Neural progenitor cell (in vitro differentiated cells): Measurements from ENCODE around the gene MEIS1. TPM values are rescaled to one million over a fixed set of nuclear protein-coding genes. Genes with fewer than 3 reads are reported as not detected.
"Not testable (repeated sequence)": the region's sequence is repeated elsewhere in the genome, so short reads cannot be mapped to it uniquely, and the experiment has no call there.

Experiments
- DNase-seq: peaks from one replicate; pipeline ENCODE4 v3.0.0-alpha.2; 2016; ENCODE audit warnings: low spot score
- H2AFZ ChIP-seq: fragments of 200-600 bp; sonication (generic); replicated peaks from 2 replicates; pipeline ENCODE4 v1.6.1; 2016; ENCODE audit warnings: antibody characterized with exemption
- H3F3A ChIP-seq: fragments of 200-600 bp; sonication (generic); 2 replicates; pipeline ENCODE4 v1.6.1; 2016; ENCODE audit warnings: antibody characterized with exemption, low read depth
- H3K27ac ChIP-seq: fragments of 200-600 bp; sonication (generic); 2 replicates; pipeline ENCODE4 v1.5.1; 2016; ENCODE audit warnings: mild to moderate bottlenecking
- H3K27me3 ChIP-seq: fragments of 200-600 bp; sonication (generic); 2 replicates; pipeline ENCODE4 v1.6.1; 2016; ENCODE audit warnings: mild to moderate bottlenecking, moderate library complexity
- H3K36me3 ChIP-seq: fragments of 200-600 bp; sonication (generic); 2 replicates; pipeline ENCODE4 v1.5.1; 2016
- H3K4me1 ChIP-seq: fragments of 200-600 bp; sonication (generic); 2 replicates; pipeline ENCODE4 v1.6.1; 2016; ENCODE audit warnings: mixed run types
- H3K4me2 ChIP-seq: fragments of 200-600 bp; sonication (generic); 2 replicates; pipeline ENCODE4 v1.6.1; 2016
- H3K4me3 ChIP-seq: fragments of 200-600 bp; sonication (generic); 2 replicates; pipeline ENCODE4 v1.5.1; 2016
- H3K79me2 ChIP-seq: fragments of 200-600 bp; sonication (generic); 2 replicates; pipeline ENCODE4 v1.6.1; 2016; ENCODE audit warnings: low read depth
- H3K9ac ChIP-seq: fragments of 200-600 bp; sonication (generic); 2 replicates; pipeline ENCODE4 v1.6.1; 2016
- H3K9me3 ChIP-seq: fragments of 200-600 bp; sonication (generic); 2 replicates; pipeline ENCODE4 v1.5.1; 2016; ENCODE audit warnings: low read depth
- H4K20me1 ChIP-seq: fragments of 200-600 bp; sonication (generic); 2 replicates; pipeline ENCODE4 v1.6.1; 2016; ENCODE audit warnings: low read depth
- H3K27ac Mint-ChIP-seq: 3 replicates; pipeline ENCODE4 v1.8.0; 2021; ENCODE audit warnings: mixed read lengths
- H3K27me3 Mint-ChIP-seq: 2 replicates; pipeline ENCODE4 v1.8.0; 2022; ENCODE audit warnings: low read depth, mild to moderate bottlenecking, inconsistent platforms, moderate library complexity, mixed read lengths; ENCODE audit not compliant: insufficient read depth
- H3K36me3 Mint-ChIP-seq: 3 replicates; pipeline ENCODE4 v1.8.0; 2021; ENCODE audit warnings: mixed read lengths
- H3K4me1 Mint-ChIP-seq: 3 replicates; pipeline ENCODE4 v1.8.0; 2021; ENCODE audit warnings: mixed read lengths
- H3K4me3 Mint-ChIP-seq: 3 replicates; pipeline ENCODE4 v1.8.0; 2021; ENCODE audit warnings: mild to moderate bottlenecking, moderate library complexity, mixed read lengths
- H3K9me3 Mint-ChIP-seq: 3 replicates; pipeline ENCODE4 v1.8.0; 2020; ENCODE audit warnings: mixed read lengths
- EZH2 ChIP-seq: fragments of 200-600 bp; sonication (generic); IDR thresholded peaks from 2 replicates; pipeline ENCODE4 v1.6.1; 2017; ENCODE audit warnings: antibody characterized with exemption, mild to moderate bottlenecking, moderate library complexity
- EZH2phosphoT487 ChIP-seq: fragments of 200-600 bp; sonication (generic); IDR thresholded peaks from 2 replicates; pipeline ENCODE4 v1.6.1; 2017; ENCODE audit warnings: antibody characterized with exemption
- total RNA-seq: library from RNA; depleted of rRNA; stranded (reverse); fragments of >200 nt; gene quantifications from 2 replicates; pipeline ENCODE4 v1.2.3, GENCODE V29; 2015; ENCODE audit warnings: low replicate concordance
- TF ChIP-seq, protein P1 (sequence below): fragments of 200-600 bp; sonication (generic); IDR thresholded peaks from 2 replicates; pipeline ENCODE4 v1.5.1; 2017; ENCODE audit warnings: antibody characterized with exemption, mild to moderate bottlenecking

Gene MEIS1
- total RNA-seq, 1 donor from 2014 or later, result 14.7 TPM

DNA sequence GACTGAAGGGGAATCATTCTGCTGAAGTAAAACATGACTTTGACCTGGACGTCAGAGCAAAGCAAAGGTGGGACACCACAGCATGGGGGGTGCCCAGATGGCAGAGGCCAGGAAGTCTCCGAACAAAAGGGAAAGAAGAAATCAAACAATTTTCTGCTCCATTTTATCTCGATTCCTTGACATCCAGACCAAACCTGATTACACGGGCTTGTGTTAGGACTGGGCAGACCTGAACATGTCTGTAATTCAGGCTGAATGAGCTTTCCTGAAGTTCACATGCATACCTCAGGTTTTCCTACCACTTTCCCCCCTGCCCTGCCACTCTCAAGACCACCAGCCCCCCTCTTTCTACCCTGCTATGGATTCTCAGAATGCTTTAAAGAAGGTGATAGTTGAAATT lies 44.8 kb upstream of the MEIS1 start:
- no peak for DNase-seq
- Histone ChIP-seq H3F3A (no peaks in the 10 kb centered on the region), H3K4me3 (no peak overlapping the region), H3K9me3 (no peaks in the 10 kb centered on the region), H3K79me2 (no peaks in the 10 kb centered on the region), H3K4me1 (peaks cover 11% of the 10 kb centered on the region), H3K36me3 (no peaks in the 10 kb centered on the region), H3K4me2 (no peak overlapping the region), H4K20me1 (no peaks in the 10 kb centered on the region), H3K27me3 (no peaks in the 10 kb centered on the region), H3K27ac (no peak overlapping the region), H2AFZ (no peak overlapping the region), H3K9ac (no peak overlapping the region)
- Mint-ChIP-seq H3K27me3 (peaks cover 2% of the 10 kb centered on the region), H3K9me3 (peaks cover 15% of the 10 kb centered on the region), H3K36me3 (no peaks in the 10 kb centered on the region), H3K27ac (no peak overlapping the region), H3K4me3 (no peak overlapping the region), H3K4me1 (peaks cover 10% of the 10 kb centered on the region)
- no peak for TF ChIP-seq EZH2
- TF ChIP-seq EZH2phosphoT487, result no peak
- TF ChIP-seq, protein P1, sequence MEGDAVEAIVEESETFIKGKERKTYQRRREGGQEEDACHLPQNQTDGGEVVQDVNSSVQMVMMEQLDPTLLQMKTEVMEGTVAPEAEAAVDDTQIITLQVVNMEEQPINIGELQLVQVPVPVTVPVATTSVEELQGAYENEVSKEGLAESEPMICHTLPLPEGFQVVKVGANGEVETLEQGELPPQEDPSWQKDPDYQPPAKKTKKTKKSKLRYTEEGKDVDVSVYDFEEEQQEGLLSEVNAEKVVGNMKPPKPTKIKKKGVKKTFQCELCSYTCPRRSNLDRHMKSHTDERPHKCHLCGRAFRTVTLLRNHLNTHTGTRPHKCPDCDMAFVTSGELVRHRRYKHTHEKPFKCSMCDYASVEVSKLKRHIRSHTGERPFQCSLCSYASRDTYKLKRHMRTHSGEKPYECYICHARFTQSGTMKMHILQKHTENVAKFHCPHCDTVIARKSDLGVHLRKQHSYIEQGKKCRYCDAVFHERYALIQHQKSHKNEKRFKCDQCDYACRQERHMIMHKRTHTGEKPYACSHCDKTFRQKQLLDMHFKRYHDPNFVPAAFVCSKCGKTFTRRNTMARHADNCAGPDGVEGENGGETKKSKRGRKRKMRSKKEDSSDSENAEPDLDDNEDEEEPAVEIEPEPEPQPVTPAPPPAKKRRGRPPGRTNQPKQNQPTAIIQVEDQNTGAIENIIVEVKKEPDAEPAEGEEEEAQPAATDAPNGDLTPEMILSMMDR, result no peak

DNA sequence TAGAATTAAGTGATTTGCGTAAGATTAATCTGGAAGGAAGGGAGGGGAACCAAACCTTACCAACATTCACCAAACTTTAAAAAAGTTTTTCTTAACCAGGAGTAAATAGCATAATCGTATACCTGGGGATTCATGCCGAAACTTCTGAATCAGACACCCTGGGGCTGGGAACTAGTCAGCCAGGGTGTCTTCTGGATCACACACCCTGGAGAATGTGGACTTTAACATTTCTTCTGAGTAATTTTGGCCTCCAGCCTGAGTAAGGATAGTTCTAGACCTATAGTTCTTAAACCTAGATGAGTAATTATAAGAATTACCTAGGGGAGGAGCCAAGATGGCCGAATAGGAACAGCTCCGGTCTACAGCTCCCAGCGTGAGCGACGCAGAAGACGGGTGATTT lies 44.1 kb upstream of the MEIS1 start:
- H3K9me3 ChIP-seq, result no peaks in the 10 kb centered on the region
- Mint-ChIP-seq H3K9me3 (peaks cover 15% of the 10 kb centered on the region), H3K4me3 (no peak overlapping the region), H3K4me1 (peaks cover 10% of the 10 kb centered on the region), H3K36me3 (no peaks in the 10 kb centered on the region), H3K27me3 (peaks cover 2% of the 10 kb centered on the region), H3K27ac (no peak overlapping the region)
- DNase-seq, result no peak
- H4K20me1 ChIP-seq, result no peaks in the 10 kb centered on the region
- H3K4me3 ChIP-seq, result no peak overlapping the region
- peaks cover 11% of the 10 kb centered on the region for H3K4me1 ChIP-seq
- TF ChIP-seq, protein P1, result no peak
- TF ChIP-seq EZH2phosphoT487 (no peak), EZH2 (no peak)
- H3K9ac ChIP-seq, result no peak overlapping the region
- H3F3A ChIP-seq, result no peaks in the 10 kb centered on the region
- H3K27ac ChIP-seq, result no peak overlapping the region
- no peaks in the 10 kb centered on the region for H3K36me3 ChIP-seq
- peak overlapping the region; percentile 27 for H3K4me2 ChIP-seq
- H3K79me2 ChIP-seq, result no peaks in the 10 kb centered on the region
- peak overlapping the region; percentile 58 for H2AFZ ChIP-seq
- H3K27me3 ChIP-seq, result no peaks in the 10 kb centered on the region

DNA sequence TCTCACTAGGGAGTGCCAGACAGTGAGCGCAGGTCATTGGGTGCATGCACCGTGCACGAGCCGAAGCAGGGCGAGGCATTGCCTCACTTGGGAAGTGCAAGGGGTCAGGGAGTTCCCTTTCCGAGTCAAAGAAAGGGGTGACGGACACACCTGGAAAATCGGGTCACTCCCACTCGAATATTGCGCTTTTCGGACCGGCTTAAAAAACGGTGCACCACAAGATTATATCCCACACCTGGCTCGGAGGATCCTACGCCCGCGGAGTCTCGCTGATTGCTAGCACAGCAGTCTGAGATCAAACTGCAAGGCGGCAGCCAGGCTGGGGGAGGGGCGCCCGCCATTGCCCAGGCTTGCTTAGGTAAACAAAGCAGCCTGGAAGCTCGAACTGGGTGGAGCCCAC lies 43.7 kb upstream of the MEIS1 start:
- peak overlapping the region; percentile 18 for H3K4me3 ChIP-seq
- peak overlapping the region; percentile 27 for H3K4me2 ChIP-seq
- not testable (repeated sequence) for H3K27ac Mint-ChIP-seq, H3K4me3 Mint-ChIP-seq, H3K79me2 ChIP-seq, H3K9me3 ChIP-seq, H4K20me1 ChIP-seq, H3K9ac ChIP-seq, H3K27ac ChIP-seq, H3K27me3 ChIP-seq, H3F3A ChIP-seq, H3K27me3 Mint-ChIP-seq, DNase-seq, H3K36me3 ChIP-seq, H3K36me3 Mint-ChIP-seq
- H3K4me1 ChIP-seq, result peaks cover 11% of the 10 kb centered on the region
- peak overlapping the region; percentile 58 for H2AFZ ChIP-seq
- peaks cover 10% of the 10 kb centered on the region for H3K4me1 Mint-ChIP-seq
- H3K9me3 Mint-ChIP-seq, result peaks cover 15% of the 10 kb centered on the region

DNA sequence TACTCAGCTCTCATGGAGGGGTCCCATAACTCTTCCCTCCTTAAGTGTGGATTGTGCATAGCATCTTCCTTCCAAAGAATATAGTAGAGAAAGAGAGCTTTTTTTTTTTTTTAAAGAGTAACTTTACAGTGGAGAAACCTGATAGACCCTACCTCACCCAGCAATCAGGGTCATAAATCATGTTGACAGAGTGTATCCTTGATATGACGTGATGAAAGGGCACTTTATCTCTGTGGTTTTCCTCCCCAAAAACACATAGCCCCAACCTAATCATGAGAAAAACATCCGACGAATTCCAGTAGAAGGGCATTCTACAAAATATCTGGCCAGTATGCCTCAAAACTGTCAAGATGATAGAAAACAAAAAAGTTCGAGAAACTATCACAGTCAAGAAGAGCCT lies 29.5 kb upstream of the MEIS1 start:
- Histone ChIP-seq H2AFZ (no peak overlapping the region), H4K20me1 (no peaks in the 10 kb centered on the region), H3K79me2 (no peaks in the 10 kb centered on the region), H3K27ac (no peak overlapping the region), H3F3A (no peaks in the 10 kb centered on the region), H3K36me3 (peaks cover 4% of the 10 kb centered on the region), H3K4me3 (no peak overlapping the region), H3K4me2 (no peak overlapping the region), H3K9me3 (peaks cover 9% of the 10 kb centered on the region), H3K4me1 (no peaks in the 10 kb centered on the region), H3K9ac (no peak overlapping the region), H3K27me3 (no peaks in the 10 kb centered on the region)
- Mint-ChIP-seq H3K9me3 (peaks cover 3% of the 10 kb centered on the region), H3K27me3 (no peaks in the 10 kb centered on the region), H3K27ac (no peak overlapping the region), H3K4me1 (no peaks in the 10 kb centered on the region), H3K36me3 (no peaks in the 10 kb centered on the region), H3K4me3 (no peak overlapping the region)
- no peak for TF ChIP-seq EZH2
- no peak for TF ChIP-seq EZH2phosphoT487
- TF ChIP-seq, protein P1, result no peak
- no peak for DNase-seq
